ENCODE data around the gene SLC8A1.

SLC8A1 gene

DNA sequence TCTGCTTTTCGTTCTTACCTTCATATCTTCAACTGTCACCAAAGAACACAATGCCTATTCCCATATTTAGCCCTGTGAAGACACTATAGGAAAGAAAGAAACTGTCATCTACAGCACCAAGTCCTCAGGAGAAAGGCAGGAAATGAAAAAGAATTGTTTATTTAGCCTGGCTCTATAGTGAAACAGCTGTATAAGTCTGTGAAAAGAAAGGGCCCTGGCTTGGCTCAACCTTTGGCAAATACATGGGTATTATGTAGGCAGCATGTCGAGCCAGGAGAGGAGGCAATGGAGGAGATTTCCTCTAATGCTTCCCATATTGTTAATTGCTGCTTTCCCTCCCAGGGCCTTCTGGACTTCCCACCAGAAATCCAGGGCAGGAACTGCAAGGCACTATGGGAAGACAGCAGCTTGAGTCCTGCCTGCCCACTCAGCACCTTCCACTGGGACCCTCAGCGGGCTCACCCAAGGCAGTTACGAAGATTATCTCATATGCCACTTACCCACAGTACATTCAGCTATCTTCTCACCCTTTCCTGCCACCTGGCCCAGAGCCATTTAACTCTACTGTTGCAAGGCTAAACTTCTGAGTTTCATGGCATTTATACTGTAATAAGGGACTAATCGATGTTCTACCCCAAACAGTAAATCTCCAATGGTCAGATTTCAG is 30.1 kb downstream of the SLC8A1 start:
- DNase-seq (ENCODE audit: low read depth): no peak

DNA sequence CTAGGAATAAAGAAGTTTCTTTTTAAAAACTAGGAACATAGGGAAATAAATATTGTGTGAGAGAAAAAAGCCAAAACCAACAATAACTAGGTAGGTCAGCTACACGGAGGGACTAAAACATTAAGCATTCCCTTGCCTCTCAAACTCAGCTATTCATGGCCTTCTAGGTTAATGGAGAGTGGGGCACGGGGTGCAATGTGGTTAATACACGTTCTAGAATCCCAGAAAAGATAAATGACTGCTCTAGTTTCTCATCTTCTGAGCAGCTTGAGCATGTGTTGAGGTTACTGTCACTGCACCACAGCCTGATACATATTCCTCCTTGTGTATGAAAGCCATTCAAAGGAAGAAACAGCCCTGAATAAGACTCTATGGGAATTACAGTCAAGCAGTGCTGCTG is 31.4 kb downstream of the SLC8A1 start:
- no peak for DNase-seq (ENCODE audit: low read depth)

DNA sequence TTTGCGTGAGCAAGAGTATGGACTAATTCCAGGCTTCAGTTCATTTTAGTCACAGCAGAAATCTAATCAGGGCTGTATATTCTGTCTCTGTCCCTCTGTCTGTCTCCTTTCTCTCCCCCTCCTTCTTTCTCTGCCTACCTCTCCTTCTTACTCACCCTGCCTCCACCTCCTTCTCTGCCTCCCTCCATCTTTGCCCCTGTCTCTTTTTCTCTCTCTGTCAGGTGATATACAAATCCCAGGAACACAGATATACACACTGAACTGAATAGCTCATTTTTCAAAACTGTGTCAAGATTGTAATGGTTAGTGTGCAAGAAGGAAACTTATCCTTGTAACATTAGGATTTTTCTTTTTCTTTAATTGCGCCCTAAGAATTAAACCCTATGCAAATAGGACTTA is 32.5 kb downstream of the SLC8A1 start:
- DNase-seq (ENCODE audit: low read depth): no peak

DNA sequence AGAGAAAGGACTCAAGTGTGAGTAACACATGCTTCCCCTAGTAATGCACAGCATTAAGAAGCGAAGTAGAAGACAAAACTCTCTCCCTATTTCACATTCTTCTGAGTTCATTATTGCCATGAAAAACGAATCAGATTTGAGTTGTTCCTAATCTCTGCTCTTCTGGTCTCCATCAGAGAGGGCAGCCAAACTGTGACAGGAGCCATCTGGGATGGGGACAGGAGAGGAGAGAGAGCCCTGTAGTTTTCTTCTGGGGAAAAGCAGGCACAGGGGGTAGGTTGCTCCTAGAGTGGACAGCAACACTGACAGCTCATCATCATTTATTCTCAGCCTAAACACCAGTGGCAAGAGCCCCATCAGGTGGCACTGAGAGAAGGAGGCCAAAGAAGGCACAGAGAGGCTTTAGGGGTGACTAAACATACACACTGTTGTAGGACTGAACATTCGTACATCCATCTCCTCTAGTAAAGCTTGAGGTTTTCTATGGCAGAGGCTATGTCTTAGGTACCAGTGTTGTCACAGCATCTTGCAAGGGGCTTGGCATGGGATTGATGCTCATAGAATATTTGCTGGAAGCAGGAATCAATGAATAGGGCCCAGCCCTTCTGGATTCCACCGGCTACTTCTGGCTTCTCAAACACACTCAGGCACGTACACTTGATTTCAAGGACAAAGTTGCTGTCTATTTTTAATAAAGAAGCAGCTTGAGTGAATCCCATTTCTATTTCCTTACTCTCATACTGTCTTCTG is 33.1 kb downstream of the SLC8A1 start:
- no peak for DNase-seq (ENCODE audit: low read depth)

GRCh38 chr2:40416486-40416885 is 35.4 kb downstream of the SLC8A1 start:
- DNase-seq (ENCODE audit: low read depth): no peak

DNA sequence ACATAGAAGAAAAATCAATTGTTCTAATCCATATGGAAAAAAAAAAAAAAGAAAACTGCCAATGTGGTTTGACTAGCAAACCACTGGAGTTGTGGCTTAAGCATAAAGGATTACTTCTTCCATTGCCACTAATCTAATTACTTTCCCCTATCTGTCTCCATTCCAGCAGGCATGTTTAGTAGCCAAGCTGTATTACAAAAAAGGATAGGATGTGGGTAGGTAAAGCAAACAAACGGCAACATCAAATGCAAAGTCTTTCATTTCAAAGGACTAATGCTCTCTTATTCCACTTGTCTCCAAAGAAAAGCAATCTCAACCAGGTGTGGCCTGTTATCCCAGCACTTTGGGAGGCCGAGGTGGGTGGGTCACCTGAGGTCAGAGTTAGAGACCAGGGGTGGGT is 36.5 kb downstream of the SLC8A1 start:
- no peak for DNase-seq (ENCODE audit: low read depth)

DNA sequence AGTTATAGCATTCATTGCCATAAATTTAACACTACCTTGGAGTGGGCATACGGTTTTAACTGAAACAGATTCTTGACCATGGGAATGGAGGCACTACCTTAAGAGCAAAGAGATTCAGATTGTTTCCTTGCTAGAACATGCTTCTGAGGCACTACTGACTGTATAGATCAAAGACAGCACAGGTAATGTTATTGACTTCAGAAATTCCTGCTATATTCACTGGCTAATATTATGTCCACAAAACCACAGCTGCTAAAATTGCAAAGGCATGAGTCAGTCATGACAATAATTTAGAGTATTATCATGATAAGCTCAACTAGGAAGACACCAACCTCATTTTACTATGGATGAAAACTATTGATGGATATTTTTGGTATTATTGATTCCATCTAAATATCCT is 39.4 kb downstream of the SLC8A1 start:
- no peak for DNase-seq (ENCODE audit: low read depth)

DNA sequence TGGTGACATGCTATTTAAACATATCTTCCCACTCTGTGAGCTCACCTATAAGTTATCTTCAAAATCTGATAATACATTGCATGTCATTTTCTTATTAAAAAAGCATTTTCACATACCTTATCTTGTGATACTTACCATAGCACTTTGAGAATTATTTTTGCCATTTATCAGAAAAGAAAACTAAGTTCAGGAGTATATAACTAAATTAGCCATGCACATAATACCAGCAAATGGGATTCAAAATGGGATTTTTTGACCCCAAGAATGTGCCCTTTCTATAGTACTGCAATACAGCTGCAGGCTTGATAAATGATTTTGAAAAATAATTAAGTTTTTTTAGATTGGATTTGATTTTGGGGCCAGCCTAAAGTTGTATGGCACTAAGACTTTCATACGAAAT is 41.2 kb downstream of the SLC8A1 start:
- no peak for DNase-seq (ENCODE audit: low read depth)

GRCh38 chr2:40409734-40410133 is 42.2 kb downstream of the SLC8A1 start:
- no peak for DNase-seq (ENCODE audit: low read depth)

GRCh38 chr2:40406485-40407289 is 45.2 kb downstream of the SLC8A1 start:
- no peak for DNase-seq (ENCODE audit: low read depth)

DNA sequence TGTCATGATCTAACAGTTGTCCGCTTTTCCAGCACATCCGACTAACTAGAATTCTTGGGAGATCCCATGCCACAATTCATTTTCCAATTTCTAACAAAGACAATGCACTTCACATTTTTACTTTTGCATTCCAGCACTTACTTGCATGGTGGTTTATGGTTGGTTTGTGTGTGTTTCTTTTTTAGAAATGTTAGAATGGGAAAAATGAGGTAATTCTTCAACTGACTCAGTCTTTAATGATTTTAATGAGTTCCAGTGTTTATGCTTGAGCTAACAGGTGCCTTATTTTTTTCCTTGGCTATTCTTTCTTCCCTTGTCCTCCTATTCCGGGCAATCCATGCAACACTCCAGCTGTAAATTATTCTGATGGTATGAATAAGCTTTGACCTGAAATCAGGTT is 46.4 kb downstream of the SLC8A1 start:
- no peak for DNase-seq (ENCODE audit: low read depth)

- no peak for DNase-seq (ENCODE audit: low read depth)
These were observed 47.4 kb downstream of the SLC8A1 start for GRCh38 chr2:40404517-40404916.

DNA sequence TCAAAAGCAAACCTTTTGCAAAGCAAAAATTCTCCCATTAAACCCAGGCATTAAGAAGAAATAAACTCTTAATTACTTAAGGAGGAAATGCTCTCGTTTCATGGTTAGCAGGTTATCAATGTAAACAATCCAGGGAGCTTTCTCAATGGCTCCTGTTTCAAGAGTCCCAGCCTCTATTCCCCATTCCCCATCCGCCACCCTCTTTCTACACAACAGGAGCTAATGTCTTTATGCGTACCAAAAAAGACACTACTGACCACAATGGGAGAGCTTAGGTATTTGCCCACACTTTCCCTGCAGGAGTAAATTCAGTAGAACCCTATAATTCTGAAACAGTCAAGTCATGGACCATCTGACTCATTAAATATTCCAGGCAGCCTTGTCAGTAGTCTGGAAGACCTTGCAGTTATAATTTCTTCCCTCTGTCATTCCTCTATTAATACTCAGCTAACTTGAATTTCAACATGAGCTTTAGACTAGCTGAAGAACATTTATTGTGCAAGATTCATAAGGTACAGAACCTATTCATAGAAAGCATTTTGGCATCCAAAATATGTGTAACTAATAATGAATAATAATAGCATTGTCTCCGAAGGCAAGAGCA is 48.6 kb downstream of the SLC8A1 start:
- no peak for DNase-seq (ENCODE audit: low read depth)

- DNase-seq (ENCODE audit: low read depth): no peak
These were observed 50.0 kb downstream of the SLC8A1 start for GRCh38 chr2:40401896-40402295.

DNA sequence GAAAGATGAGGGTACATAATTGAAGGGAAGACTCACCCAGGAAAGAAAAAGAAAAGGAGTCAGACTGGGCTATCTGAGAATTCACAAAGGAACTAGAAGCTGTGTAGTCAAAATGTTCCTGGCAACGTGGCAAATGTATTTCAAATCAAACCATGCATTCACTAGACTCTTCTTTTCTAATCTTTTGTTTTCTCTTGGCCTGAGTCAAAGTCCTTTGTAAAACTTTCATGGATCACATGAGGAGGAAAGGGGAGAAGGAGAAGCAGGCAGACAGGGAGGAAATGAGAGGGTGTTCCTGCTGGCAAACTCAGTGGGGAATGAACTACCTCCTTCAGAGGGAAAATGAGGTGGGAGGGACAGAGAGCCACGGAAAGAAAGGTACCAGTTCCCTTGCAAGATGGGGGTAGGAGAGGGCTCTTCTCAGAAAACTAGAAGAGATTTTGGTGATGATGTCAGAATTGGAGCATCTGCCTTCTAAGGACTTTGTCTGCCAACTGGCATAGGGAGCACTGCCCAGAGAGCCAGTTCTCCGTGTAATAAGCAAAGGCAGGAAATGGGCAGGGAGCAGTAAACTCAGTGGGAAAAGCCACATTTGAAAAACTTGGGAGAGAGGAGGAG is 51.4 kb downstream of the SLC8A1 start:
- no peak for DNase-seq (ENCODE audit: low read depth)

- DNase-seq (ENCODE audit: low read depth): no peak
These were observed 54.1 kb downstream of the SLC8A1 start for GRCh38 chr2:40397765-40398164.

DNA sequence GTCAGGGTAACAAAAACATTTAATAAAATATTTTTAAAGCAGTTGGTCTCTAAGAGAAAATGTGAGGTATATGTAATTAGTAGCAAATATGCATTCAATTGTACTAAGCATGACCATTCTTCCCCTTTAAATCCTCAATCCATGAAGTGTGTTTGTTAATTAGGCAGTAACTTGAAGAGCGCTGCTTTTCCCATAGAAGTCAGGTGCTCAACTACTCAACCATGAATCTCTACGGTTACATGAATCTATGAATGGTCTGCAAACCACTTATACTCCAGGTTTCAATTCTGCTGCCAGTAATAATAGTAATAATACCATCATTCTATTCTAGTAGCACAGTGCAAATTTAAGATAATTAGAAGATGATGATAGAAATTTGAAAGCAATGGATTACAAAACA is 55.8 kb downstream of the SLC8A1 start:
- DNase-seq (ENCODE audit: low read depth): no peak

GRCh38 chr2:40395169-40396073 is 56.5 kb downstream of the SLC8A1 start:
- no peak for DNase-seq (ENCODE audit: low read depth)

GRCh38 chr2:40394597-40394996 is 57.3 kb downstream of the SLC8A1 start:
- DNase-seq (ENCODE audit: low read depth): no peak

DNA sequence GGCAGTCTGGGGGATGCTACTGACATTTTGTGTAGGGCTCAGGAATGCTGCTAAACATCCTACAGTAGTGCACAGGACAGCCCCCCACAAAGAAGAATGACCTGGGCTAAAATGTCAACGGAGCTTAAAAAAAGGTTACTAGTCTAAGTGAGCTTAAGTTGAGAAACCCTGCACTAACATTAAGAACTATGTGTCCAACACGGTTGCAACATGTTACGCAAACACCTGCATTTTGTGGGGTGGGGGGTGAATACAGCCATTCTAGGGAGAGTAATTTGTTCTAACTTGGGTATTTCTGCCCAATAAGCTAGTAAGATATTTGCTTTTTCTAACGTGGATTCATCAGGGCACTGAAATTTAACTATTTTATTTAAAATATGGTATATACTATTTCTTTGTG is 57.9 kb downstream of the SLC8A1 start:
- DNase-seq (ENCODE audit: low read depth): no peak

GRCh38 chr2:40388161-40388560 is 63.7 kb downstream of the SLC8A1 start:
- DNase-seq (ENCODE audit: low read depth): no peak
